HG02870 (cell line): Measurements from ENCODE around the gene PTPN3.

Experiments
- ATAC-seq: cut with Tn5 transposase; IDR thresholded peaks from one replicate; pipeline ENCODE4 v1.9.1; 2021; ENCODE audit warnings: mild to moderate bottlenecking, moderate library complexity; ENCODE audit not compliant: unreplicated experiment

PTPN3 gene

GRCh38 chr9:109454601-109455155 is 43.4 kb downstream of the PTPN3 start:
- ATAC-seq = no peak

- no peak for ATAC-seq
Measured at GRCh38 chr9:109454041-109454440, 44.1 kb downstream of the PTPN3 start.

- no peak for ATAC-seq
Measured at GRCh38 chr9:109453210-109453842, 44.8 kb downstream of the PTPN3 start.

- ATAC-seq = no peak
Measured at GRCh38 chr9:109452761-109453160, 45.3 kb downstream of the PTPN3 start.

GRCh38 chr9:109451311-109452025 is 46.6 kb downstream of the PTPN3 start:
- no peak for ATAC-seq

GRCh38 chr9:109450346-109450745 is 47.8 kb downstream of the PTPN3 start:
- ATAC-seq = no peak

GRCh38 chr9:109449036-109449798 is 48.9 kb downstream of the PTPN3 start:
- ATAC-seq = no peak

GRCh38 chr9:109448223-109448622 is 49.9 kb downstream of the PTPN3 start:
- ATAC-seq = no peak

- ATAC-seq = no peak
Measured at GRCh38 chr9:109447329-109448076, 50.6 kb downstream of the PTPN3 start.

- ATAC-seq = no peak
Measured at GRCh38 chr9:109444771-109445320, 53.3 kb downstream of the PTPN3 start.

GRCh38 chr9:109442716-109443115 is 55.4 kb downstream of the PTPN3 start:
- no peak for ATAC-seq

GRCh38 chr9:109441296-109441695 is 56.8 kb downstream of the PTPN3 start:
- no peak for ATAC-seq

- peak; percentile 94 for ATAC-seq
Measured at GRCh38 chr9:109440797-109441287, 57.3 kb downstream of the PTPN3 start.

GRCh38 chr9:109440117-109440515 is 58.0 kb downstream of the PTPN3 start:
- no peak for ATAC-seq

GRCh38 chr9:109439378-109440116 is 58.6 kb downstream of the PTPN3 start:
- no peak for ATAC-seq

- no peak for ATAC-seq
Measured at GRCh38 chr9:109437286-109437685, 60.8 kb downstream of the PTPN3 start.

GRCh38 chr9:109436071-109436470 is 62.0 kb downstream of the PTPN3 start:
- ATAC-seq = no peak

- no peak for ATAC-seq
Measured at GRCh38 chr9:109433476-109433875, 64.6 kb downstream of the PTPN3 start.

GRCh38 chr9:109430231-109430630 is 67.9 kb downstream of the PTPN3 start:
- no peak for ATAC-seq

- no peak for ATAC-seq
Measured at GRCh38 chr9:109428854-109429253, 69.3 kb downstream of the PTPN3 start.
